Esophagus squamous epithelium (tissue), 4 donors: ENCODE data around the gene SHC4.

ENCODE experiments used
- CTCF ChIP-seq, 6 experiments: fragments of 450-650 bp in 4 of 6; fragments of 200-600 bp in 2 of 6; sonication (generic) in 2 of 6; IDR thresholded peaks; one replicate each; pipeline ENCODE4 v1.5.1; 2016 to 2019; ENCODE audit warnings: antibody characterized with exemption in 6 of 6, mild to moderate bottlenecking in 4 of 6, moderate library complexity in 4 of 6
- POLR2A ChIP-seq, 4 donors: fragments of 450-650 bp; IDR thresholded peaks; one replicate each; pipeline ENCODE4 v1.6.1; 2017; ENCODE audit warnings: antibody characterized with exemption in 4 of 4, mild to moderate bottlenecking in 4 of 4, moderate library complexity in 3 of 4

- TF ChIP-seq CTCF (IDR thresholded peaks at IDR 0.05) (no peak), POLR2A (IDR thresholded peaks at IDR 0.05) (no peak)
These were observed 47.9 kb downstream of the SHC4 start for GRCh38 chr15:48915861-48916260.
